Gastroesophageal sphincter (tissue), 4 donors: ENCODE measurements around the gene SYTL4. TPM values are rescaled to one million over a fixed set of nuclear protein-coding genes. Genes with fewer than 3 reads are reported as not detected.

Source experiments
- ATAC-seq: fragments of 150-250 bp; one replicate; pipeline ENCODE4 v1.9.1; 2016; ENCODE audit warnings: mild to moderate bottlenecking, moderate library complexity
- H3K27ac ChIP-seq, 4 donors: fragments of 200-600 bp; sonication (generic) in 3 of 4; 1 replicate in 3 of 4; 2 replicates in 1 of 4; pipeline ENCODE4 v1.5.1; 2016 to 2019
- H3K27me3 ChIP-seq: fragments of 200-600 bp; sonication (generic); one replicate; pipeline ENCODE4 v1.5.1; 2019
- H3K36me3 ChIP-seq, 2 donors: fragments of 200-600 bp; sonication (generic); one replicate each; pipeline ENCODE4 v1.5.1; 2019; ENCODE audit warnings: control low read depth in 1 of 2
- H3K4me1 ChIP-seq, 3 donors: fragments of 200-600 bp; sonication (generic); 1 replicate in 2 of 3; 2 replicates in 1 of 3; pipeline ENCODE4 v1.5.1; 2016 to 2019; ENCODE audit warnings: control low read depth in 2 of 3
- H3K4me3 ChIP-seq, 2 donors: fragments of 200-600 bp; sonication (generic); one replicate each; pipeline ENCODE4 v1.5.1; 2019; ENCODE audit warnings: mild to moderate bottlenecking in 1 of 2, moderate library complexity in 1 of 2
- H3K9me3 ChIP-seq, 3 donors: fragments of 200-600 bp; sonication (generic); one replicate each; pipeline ENCODE4 v1.5.1; 2017 to 2019; ENCODE audit warnings: control low read depth in 2 of 3
- CTCF ChIP-seq, 4 experiments: fragments of 200-600 bp in 2 of 4; fragments of 450-650 bp in 2 of 4; sonication (generic) in 1 of 4; IDR thresholded peaks; one replicate each; pipeline ENCODE4 v1.5.1; 2017 to 2019; ENCODE audit warnings: antibody characterized with exemption in 4 of 4, mild to moderate bottlenecking in 2 of 4, moderate library complexity in 2 of 4
- EP300 ChIP-seq: sonication (generic); formaldehyde crosslinking; IDR thresholded peaks from one replicate; pipeline ENCODE4 v1.6.1; 2017; ENCODE audit warnings: antibody characterized with exemption, mild to moderate bottlenecking
- POLR2A ChIP-seq, 2 donors: fragments of 450-650 bp; IDR thresholded peaks; one replicate each; pipeline ENCODE4 v1.6.1; 2017; ENCODE audit warnings: antibody characterized with exemption in 2 of 2, mild to moderate bottlenecking in 2 of 2, moderate library complexity in 1 of 2
- POLR2AphosphoS5 ChIP-seq: sonication (generic); formaldehyde crosslinking; IDR thresholded peaks from one replicate; pipeline ENCODE4 v1.6.1; 2017; ENCODE audit warnings: antibody characterized with exemption
- WGBS, 2 donors: methylation state at CpG; one replicate each; pipeline ENCODE4 v1.1.5; 2018; ENCODE audit warnings: low coverage in 1 of 2; 5-methylcytosine and 5-hydroxymethylcytosine counted together
- total RNA-seq, 4 donors: library from RNA; depleted of rRNA; stranded (reverse); fragments of >200 nt; gene quantifications; one replicate each; pipeline ENCODE4 v1.1.0, GENCODE V29; 2016

The SYTL4 gene
- total RNA-seq, 4 donors from 2014 or later = 18.6 to 33.6 (median 26.7) TPM

GRCh38 chrX:100636321-100636991 is 95.5 kb downstream of the SYTL4 start, which contains the start of gene TSPAN6:
TSS of gene TSPAN6 (minus strand) at chrX:100636806. CDS start at chrX:100636694, 112 bp downstream.
- H3K4me1 ChIP-seq = peaks cover 0 to 17% (median 0%) of the 10 kb centered on the region in 3 donors
- TF ChIP-seq CTCF (IDR thresholded peaks at IDR 0.05) = peak; percentile 15 to 58 (median 40)
- no peak for TF ChIP-seq POLR2AphosphoS5
- no peak for TF ChIP-seq EP300
- TF ChIP-seq POLR2A (IDR thresholded peaks at IDR 0.05) = no peak
- peak; percentile 94 for ATAC-seq
- 0 to 30% methylated on average over 6 to 14 of the region's 51 CpGs for WGBS, 2 donors
- peak within 1 kb of the TSS; percentile 61 to 76 (median 70) for H3K27ac ChIP-seq
- H3K36me3 ChIP-seq = peaks cover 0 to 23% of the 10 kb centered on the region in 2 donors
- H3K9me3 ChIP-seq = no peaks in the 10 kb centered on the region
- peak within 1 kb of the TSS; percentile 58 to 85 for H3K4me3 ChIP-seq
- H3K27me3 ChIP-seq = no peaks in the 10 kb centered on the region

- Histone ChIP-seq H3K27me3 (no peaks in the 10 kb centered on the region), H3K4me3 (peak overlapping the region; percentile 58 to 85), H3K4me1 (peaks cover 0 to 17% (median 0%) of the 10 kb centered on the region in 3 donors), H3K36me3 (peaks cover 0 to 27% of the 10 kb centered on the region in 2 donors), H3K27ac (peak overlapping the region; percentile 61 to 76 (median 70)), H3K9me3 (no peaks in the 10 kb centered on the region)
- ATAC-seq = no peak
- TF ChIP-seq POLR2AphosphoS5 (no peak), CTCF (IDR thresholded peaks at IDR 0.05) (no peak), EP300 (no peak), POLR2A (IDR thresholded peaks at IDR 0.05) (no peak)
- WGBS, 2 donors = 0 to 38% methylated on average over 1 to 7 of the region's 8 CpGs
Observed at GRCh38 chrX:100635989-100636320, 96.0 kb downstream of the SYTL4 start.

GRCh38 chrX:100635040-100635439 is 96.9 kb downstream of the SYTL4 start:
- 59% methylated on average over 5 of the region's 5 CpGs; no CpG with 5 or more reads in 1 of the 2 donors for WGBS, 2 donors
- Histone ChIP-seq H3K4me3 (no peak overlapping the region), H3K27ac (no peak overlapping the region), H3K9me3 (no peaks in the 10 kb centered on the region), H3K27me3 (no peaks in the 10 kb centered on the region), H3K4me1 (peaks cover 0 to 17% (median 0%) of the 10 kb centered on the region in 3 donors), H3K36me3 (peaks cover 0 to 27% of the 10 kb centered on the region in 2 donors)
- no peak for ATAC-seq
- TF ChIP-seq CTCF (IDR thresholded peaks at IDR 0.05) = no peak
- no peak for TF ChIP-seq POLR2AphosphoS5
- no peak for TF ChIP-seq EP300

- no peak for ATAC-seq
- H3K4me1 ChIP-seq = no peaks in the 10 kb centered on the region
- no peaks in the 10 kb centered on the region for H3K9me3 ChIP-seq
- no peak overlapping the region for H3K27ac ChIP-seq
- no peaks in the 10 kb centered on the region for H3K36me3 ChIP-seq
- 60 to 69% methylated on average over 4 to 5 of the region's 5 CpGs for WGBS, 2 donors
- TF ChIP-seq POLR2AphosphoS5 (no peak), EP300 (no peak), POLR2A (IDR thresholded peaks at IDR 0.05) (no peak), CTCF (IDR thresholded peaks at IDR 0.05) (no peak)
- H3K4me3 ChIP-seq = no peak overlapping the region
- H3K27me3 ChIP-seq = no peaks in the 10 kb centered on the region
Observed at GRCh38 chrX:100625985-100626491, 105.9 kb downstream of the SYTL4 start.

Other genes with a start within 250 kb of the SYTL4 start
- gene TNMD, start 147.2 kb downstream of the SYTL4 start, total RNA-seq = not detected
- gene TSPAN6, start 95.3 kb downstream of the SYTL4 start, total RNA-seq = 10 to 100 TPM in 2 of 4 donors, 1 to 10 TPM in 2; 6.4 to 16.2 (median 8.5) TPM
- 10 to 100 TPM; 24.7 to 52.1 (median 39.7) TPM for gene SRPX2, start 87.9 kb downstream of the SYTL4 start, total RNA-seq
- gene CSTF2, start 88.3 kb upstream of the SYTL4 start, total RNA-seq = 10 to 100 TPM in 2 of 4 donors, 1 to 10 TPM in 2; 7.7 to 12.6 (median 9.8) TPM
- under 1 TPM in 1 of 4 donors, not detected in 3; 0.31 TPM for gene NOX1, start 142.2 kb upstream of the SYTL4 start, total RNA-seq
- gene XKRX, start 196.8 kb upstream of the SYTL4 start, total RNA-seq = under 1 TPM in 1 of 4 donors, not detected in 3; 0.16 TPM
- not detected for gene ARL13A, start 237.6 kb upstream of the SYTL4 start, total RNA-seq